HG03439 (cell line): ENCODE data around the gene ZBTB33.

ENCODE experiments used
- ATAC-seq: cut with Tn5 transposase; IDR thresholded peaks from one replicate; pipeline ENCODE4 v1.9.1; 2021; ENCODE audit warnings: mild to moderate bottlenecking, moderate library complexity; ENCODE audit not compliant: unreplicated experiment

Gene ZBTB33, protein sequence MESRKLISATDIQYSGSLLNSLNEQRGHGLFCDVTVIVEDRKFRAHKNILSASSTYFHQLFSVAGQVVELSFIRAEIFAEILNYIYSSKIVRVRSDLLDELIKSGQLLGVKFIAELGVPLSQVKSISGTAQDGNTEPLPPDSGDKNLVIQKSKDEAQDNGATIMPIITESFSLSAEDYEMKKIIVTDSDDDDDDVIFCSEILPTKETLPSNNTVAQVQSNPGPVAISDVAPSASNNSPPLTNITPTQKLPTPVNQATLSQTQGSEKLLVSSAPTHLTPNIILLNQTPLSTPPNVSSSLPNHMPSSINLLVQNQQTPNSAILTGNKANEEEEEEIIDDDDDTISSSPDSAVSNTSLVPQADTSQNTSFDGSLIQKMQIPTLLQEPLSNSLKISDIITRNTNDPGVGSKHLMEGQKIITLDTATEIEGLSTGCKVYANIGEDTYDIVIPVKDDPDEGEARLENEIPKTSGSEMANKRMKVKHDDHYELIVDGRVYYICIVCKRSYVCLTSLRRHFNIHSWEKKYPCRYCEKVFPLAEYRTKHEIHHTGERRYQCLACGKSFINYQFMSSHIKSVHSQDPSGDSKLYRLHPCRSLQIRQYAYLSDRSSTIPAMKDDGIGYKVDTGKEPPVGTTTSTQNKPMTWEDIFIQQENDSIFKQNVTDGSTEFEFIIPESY

GRCh38 chrX:120250522-120251271, at the start of gene ZBTB33:
ZBTB33 (plus strand) TSS chrX:120250812; CDS start chrX:120253416, 2,604 bp downstream.
- ATAC-seq = peak; percentile 99

DNA sequence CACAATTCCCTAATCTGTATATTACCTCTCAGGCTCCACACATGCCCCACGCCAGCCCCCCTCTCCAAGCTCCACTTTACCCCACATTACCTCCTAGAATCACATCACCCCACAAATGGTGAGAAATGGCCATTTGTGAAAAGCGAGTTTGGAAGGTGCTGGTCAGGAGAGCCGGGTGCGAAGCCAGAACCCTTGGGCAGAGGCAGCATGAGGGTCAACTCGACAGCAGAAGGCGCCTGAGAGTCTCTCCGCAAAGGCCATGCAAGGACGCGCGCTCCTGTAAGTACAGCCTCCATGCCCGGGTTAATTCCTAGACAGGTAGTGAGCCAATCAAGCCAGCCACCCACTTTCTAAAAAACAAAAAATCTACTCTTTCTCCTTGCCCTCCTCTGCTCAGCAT, 49.8 kb upstream of the ZBTB33 start:
- ATAC-seq = no peak

- ATAC-seq = no peak
These were observed 44.5 kb upstream of the ZBTB33 start for GRCh38 chrX:120205816-120206753.

DNA sequence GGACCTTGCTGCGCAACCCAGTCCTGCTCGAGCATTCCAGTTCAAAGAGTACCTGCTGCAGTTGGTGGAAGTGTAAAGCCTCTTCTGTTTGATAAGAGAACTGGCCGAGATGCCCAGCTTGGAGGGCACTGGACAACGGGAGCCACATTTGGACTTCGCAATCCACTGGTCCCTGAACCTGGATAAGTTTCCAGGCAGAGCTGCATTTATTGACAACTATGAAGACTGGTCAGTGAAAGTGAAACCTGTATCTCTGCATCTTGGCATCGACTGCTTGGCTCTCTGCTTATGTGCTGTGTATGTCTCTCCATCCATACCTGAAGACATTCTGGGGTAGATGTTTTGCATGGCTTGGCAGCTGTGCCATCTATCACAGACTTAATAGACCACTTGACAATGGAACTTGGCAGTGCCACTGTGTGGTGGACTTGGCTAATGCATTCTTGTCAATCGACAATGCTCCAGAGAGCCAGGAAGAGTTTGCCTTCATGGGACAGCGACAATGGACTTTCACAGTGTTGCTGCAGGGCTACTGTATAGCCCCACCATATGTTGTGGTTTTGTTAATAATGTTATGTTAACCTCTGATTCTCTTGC, 43.5 kb upstream of the ZBTB33 start:
- no peak for ATAC-seq

GRCh38 chrX:120213438-120214265, 37.0 kb upstream of the ZBTB33 start:
- ATAC-seq = no peak

- ATAC-seq = no peak
These were observed 27.2 kb upstream of the ZBTB33 start for GRCh38 chrX:120223374-120223773.

- ATAC-seq = no peak
These were observed 26.2 kb upstream of the ZBTB33 start for GRCh38 chrX:120224388-120224787.

GRCh38 chrX:120228187-120228908, 22.3 kb upstream of the ZBTB33 start:
- ATAC-seq = no peak

DNA sequence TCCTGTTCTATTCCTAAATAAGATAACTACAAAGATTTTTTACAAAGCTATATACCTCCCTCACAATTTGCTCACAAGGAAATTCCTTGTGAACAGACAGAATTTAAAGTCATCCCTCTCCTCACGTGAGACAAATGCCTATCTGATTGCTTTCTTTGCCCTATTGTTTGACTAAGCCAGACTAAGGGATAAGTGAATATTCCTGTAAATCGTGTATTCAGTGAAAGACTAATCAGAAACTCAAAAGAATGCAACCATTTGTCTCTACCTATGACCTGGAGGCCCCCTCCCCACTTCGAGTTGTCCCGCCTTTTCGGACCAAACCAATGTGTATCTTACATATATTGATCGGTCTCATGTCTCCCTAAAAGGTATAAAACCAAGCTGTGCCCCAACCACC, 15.3 kb upstream of the ZBTB33 start:
- ATAC-seq = no peak

DNA sequence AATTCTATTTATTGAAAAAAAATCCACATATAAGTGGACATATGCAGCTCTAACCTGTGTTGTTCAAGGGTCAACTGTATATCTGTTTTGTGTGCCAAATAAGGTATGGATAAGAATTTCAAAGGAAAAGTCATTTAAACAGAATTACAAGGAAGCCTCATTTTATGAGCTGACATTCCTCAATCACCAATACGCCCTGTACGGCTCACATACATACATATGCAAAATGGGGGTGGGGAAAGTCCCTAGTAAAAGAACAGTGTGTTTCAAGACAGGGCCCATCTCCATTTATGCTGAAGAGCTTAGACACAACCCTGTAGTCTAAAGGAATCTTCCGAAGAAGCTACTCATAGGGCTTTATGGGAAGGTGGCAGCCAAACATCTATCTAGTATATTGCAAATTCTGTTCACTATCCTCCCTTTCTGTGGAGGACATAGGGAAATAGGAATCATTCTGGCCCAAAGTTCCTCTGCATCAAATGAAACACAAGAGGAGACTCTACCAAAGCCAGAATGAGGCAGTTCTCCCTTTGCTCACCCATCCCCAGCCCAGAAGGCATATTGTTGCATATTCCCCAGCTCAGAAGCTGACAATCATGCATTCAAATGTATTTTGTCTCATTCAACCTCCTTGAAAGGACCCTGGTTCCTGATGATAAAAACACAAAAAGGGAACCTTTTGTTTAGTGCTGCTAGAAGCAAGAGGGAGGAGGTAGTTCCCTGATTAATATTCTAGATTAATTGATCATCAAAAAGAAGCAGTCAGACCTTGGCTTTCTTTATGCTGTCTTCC, 13.7 kb upstream of the ZBTB33 start:
- ATAC-seq = no peak

GRCh38 chrX:120238933-120239332, 11.7 kb upstream of the ZBTB33 start:
- ATAC-seq = no peak

- ATAC-seq = no peak
These were observed 7.8 kb upstream of the ZBTB33 start for GRCh38 chrX:120242813-120243212.

DNA sequence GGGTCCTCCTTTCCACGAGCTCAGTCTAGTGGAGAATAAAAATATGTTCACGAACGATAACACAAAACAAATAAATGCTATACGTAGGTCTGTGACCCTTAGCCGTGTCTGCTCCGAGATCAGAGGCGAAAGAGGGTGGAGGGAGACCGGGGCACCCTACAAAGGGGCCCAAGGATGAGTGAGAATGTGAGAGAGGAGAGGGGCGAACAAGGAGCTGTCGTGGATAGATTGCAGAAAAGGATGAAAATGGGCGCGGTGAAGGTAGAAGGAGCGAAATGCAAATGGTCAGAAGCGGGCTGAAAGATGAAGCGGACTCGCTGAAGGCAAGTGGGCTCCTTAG, 6.2 kb upstream of the ZBTB33 start:
- peak; percentile 20 for ATAC-seq

DNA sequence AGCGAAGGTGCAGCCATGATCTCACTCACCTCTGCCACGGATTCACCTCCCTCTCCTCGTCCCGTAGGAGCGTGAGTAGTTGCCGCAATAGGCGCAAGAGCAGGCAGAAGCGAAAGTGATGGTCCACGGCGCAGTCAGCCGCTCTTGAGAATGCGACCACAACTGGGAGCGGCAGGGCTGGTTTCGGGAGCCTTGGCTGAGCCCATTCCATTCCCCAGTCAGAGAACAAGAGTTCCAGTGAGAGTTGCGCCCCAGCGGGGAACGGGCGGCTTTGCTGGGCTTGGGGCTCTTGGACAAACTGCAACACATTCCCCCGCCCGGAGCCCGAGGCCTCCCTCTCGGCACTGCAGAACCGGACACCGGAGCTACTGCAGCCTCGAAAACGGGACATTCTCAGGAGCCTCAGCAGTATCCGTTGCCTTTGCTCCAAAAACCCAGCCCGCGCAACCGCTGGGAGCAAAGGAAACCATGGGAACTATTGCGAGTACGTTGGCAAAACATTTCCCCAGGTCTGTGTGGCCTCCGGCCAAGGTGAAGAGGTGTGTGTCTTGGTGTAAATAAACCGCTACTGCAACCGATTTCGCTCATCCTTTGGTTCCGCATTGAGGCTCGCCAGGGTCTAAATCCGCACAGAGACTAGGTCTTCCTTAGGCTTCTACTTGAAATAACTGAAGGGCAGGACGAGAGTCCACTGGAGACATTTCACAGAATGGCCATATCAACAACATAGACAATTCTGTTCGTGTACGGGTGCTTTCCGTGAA, 5.7 kb upstream of the ZBTB33 start:
- peak; percentile 79 for ATAC-seq

DNA sequence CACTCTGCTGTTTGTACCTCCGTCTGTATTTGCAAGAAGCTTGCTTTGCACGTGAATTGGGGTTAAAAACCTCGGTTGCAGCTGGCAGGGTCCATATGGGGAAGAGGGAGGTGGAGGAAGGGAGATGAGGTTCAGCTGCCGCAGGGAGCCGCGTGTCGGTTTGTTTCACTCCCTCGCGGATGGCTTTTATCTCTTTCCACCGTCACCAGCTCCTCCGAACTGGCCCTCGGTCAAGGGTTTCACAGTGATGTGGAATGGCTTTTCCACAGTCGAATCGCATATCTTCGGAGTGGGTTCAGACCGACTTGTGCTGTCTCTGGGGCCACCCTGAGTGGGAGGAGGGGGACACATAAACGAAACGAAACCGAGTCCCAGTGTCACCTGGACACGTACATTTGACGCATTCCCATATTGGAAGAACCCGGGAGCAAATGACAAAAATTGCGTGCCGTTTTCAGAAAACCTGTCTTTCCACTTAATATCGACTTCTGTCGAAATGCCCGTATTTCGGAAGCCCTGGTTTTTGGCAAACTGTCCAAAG, 929 bp downstream of the ZBTB33 start:
- no peak for ATAC-seq

DNA sequence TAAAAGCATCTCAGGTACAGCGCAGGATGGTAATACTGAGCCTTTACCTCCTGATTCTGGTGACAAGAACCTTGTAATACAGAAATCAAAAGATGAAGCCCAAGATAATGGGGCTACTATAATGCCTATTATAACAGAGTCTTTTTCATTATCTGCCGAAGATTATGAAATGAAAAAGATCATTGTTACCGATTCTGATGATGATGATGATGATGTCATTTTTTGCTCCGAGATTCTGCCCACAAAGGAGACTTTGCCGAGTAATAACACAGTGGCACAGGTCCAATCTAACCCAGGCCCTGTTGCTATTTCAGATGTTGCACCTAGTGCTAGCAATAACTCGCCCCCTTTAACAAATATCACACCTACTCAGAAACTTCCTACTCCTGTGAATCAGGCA, 3.2 kb downstream of the ZBTB33 start:
- no peak for ATAC-seq

- ATAC-seq = no peak
These were observed 9.8 kb downstream of the ZBTB33 start for GRCh38 chrX:120260369-120260768.
